ENCODE measurements around the gene EIF2AK2.
A peak's percentile ranks its signal among the peaks of the same experiment; 100 is the strongest.
"Not testable (repeated sequence)": the region's sequence is repeated elsewhere in the genome, so short reads cannot be mapped to it uniquely, and the experiment has no call there.

EIF2AK2 gene
- 63.4 reads per million, percentile 73 among the genes with 10 or more reads in this experiment for total RNA-seq

DNA sequence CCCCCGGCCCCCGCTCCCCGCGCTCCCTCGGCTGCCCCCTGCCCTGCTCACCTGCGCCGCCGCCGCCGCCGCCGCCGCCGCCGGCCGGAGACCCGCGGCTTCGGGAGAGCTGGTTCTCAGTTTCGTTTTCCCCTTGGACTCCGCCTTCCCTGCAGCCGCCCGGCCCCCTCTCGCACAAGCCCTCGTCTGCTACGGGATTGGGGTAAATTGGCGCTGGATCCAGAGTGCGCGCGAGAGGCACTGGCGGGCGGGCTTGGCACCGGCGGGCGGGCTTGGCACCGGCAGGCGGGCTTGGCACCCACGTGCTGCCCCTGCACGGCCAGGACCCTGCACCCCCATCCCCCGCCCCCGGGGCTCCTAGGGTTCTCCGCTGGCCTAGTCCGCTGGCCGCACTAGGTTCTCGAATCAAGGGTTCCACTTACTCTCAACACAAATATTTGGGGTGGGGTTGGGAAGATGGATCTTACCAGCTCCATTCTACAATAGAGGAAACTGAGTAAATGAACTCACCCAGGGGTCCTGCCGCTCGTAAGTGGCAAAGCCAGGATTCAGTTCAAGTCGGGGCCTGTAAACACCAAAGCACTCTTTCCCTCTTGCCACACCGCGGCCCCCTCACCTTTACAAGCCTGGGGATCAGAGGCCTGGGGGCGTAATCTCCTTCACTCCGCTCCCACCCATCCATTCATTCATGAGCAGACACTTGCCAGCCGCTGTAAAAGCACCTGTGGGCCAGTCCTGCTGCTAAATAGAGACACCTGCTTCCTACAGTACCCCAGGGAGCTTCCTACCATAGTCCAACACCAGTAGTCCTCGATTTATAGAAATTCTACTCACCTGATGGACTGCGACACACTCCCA, at the start of gene EIF2AK2:
TSS of gene EIF2AK2 (minus strand) at position 124 of the 858 bp plus-strand sequence. CDS start 9,174 bp downstream, outside the sequence.
- peak; percentile 77 for DNase-seq

DNA sequence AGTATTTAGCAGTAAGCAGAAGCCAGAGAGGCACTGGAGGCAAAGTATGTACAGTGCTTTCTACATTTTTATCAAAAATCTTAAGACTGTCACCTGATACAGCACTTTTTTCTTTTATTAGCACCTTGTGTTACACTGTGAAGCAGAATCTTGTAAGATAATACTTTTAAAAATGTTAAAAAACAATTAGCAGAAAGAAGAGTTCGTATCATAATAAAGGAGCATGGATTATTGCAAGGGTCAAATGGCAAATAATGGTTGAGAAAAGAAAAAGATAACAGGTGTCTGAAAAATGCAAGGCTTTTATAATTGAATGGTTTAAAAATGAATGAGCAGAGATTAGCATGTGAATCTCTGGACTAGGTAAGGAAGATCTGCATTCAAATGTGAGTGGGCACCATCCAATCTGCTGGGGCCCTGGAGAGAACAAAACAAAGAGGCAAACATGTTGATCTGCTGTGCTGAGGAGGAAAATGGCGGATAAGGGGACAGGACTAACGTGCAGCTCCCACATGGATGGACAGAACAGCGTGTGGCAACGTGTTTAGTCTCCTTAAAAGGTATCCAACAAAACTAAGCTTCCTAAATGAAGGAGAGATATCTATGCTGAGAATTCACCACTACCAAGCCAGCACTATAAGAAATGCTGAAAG, 49.0 kb upstream of the EIF2AK2 start:
- DNase-seq: no peak

DNA sequence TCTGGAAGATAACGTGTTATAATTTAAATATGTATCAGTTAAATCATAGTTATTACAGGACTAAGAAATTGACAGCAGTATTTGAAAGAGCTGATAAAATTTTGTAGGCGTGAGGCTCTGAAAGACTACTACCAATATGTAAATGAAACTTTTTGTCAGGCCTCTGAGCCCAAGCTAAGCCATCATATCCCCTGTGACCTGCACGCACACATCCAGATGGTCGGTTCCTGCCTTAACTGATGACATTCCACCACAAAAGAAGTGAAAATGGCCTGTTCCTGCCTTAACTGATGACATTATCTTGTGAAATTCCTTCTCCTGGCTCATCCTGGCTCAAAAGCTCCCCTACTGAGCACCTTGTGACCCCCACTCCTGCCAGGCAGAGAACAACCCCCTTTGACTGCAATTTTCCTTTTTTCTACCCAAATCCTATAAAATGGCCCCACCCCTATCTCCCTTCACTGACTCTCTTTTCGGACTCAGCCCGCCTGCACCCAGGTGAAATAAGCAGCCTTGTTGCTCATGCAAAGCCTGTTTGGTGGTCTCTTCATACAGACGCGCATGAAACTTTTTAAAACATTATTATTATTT, 48.4 kb upstream of the EIF2AK2 start:
- not testable (repeated sequence) for DNase-seq

DNA sequence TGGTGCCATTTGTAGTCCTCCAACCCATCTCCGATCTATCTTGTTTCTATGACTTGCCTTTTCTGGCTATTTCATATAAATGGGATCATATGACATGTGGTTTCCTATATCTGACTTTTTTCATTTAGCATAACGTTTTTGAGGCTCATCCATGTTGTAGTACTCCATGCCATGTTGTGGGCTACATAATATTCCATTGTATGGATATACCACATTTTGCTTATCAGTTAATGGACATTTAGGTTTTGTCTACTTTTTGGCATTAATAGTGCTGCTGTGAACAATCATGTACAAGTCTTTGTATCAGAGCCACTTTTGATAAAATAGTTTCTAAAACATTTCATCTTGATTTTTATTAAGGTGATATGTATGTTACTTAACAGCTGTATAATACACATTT, 46.9 kb upstream of the EIF2AK2 start:
- DNase-seq: no peak

DNA sequence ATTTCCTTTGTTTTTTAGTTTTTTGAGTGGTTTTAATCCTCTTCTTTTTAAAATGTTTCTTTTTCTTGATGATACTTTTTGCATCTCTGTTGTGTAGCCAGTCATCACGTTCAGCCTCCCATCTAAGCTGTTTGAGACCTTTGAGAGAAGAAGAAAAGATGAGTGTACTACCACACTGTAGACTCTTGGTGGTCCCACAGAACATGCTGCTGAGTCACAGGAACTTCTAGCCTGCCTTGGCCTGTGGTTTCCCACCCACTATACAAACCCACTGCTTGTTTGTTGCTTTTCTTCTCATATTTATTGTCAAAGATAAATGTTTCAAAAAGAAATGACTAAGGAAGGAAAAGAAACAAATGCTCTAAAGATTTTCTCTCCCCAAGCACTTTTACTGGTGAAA, 45.0 kb upstream of the EIF2AK2 start:
- no peak for DNase-seq

DNA sequence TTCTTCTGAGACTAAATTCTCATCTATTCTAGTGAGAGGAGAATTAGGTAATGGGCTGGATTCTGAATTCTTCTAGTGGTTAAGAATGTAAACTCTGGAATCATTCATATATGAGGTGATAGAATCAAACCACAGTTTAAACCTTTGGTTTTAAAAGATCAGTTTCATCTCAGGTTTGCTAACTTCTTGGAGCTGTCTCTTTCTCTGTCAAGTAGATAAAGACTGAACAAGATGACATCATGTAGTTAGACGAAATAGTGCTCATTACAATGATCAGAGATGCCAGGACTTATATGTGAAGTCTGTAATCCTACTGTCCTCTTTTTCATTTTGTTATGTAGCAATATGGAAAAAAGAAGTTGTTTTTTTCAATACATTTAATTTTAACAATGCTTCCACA, 44.4 kb upstream of the EIF2AK2 start:
- no peak for DNase-seq

DNA sequence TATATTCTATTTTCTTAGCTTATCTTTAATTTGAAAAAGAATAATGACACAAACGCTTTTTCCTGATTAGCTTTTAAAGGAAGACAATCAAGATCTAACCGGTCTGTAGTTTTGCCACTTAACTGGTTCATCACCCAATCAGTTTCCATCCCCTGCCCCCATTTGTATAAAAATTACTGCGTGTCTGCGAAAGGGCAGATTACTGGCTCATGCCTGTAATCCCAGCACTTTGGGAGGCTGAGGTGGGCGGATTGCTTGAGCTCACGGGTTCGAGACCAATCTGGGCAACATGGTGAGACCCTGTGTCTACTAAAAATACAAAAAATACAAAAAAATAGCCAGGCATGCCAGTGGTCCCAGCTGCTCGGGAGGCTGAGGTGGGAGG, 41.9 kb upstream of the EIF2AK2 start:
- no peak for DNase-seq

DNA sequence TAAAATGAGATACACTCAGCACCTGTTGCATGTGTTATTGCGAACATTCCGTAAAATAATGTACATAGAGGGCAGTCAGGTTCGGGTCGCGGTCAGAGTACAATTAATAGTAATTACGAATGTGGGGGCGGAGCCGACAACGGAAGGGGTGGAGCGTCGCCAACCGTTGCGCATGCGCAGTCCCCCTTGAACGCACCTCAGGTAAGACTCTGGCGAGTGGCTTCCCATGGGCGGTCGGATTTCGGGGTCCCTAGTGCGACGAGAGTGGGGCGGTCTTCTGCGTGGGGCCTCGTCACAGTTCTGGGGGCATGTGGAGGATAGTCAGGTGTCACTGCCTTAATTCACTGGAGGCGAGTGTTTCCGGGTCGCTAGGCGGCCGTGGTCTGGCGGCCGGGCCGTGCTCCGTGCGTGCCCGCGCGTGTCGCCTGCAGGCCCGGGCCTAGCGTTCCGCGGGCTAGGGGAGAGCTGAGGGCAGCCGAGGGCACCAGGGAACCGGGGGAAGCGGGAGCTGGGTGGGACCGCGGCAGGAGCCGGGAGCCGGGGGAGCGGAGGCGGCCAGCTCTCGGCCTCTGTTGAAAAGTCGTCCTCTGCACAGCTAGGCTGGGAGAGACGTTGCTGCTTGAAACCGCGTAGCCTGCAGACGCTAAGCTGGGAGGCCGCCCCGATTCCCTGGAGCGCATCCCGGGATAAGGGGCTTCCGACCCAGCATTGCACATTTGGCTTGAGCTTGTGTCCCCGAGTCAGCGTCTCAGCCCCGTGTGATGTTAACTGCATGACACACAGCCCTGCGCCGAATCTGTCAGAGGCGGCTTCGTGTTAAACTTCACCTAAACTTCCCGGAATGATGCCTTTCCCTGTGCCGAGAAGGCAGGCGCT, 39.8 kb upstream of the EIF2AK2 start, which contains the start of gene CEBPZOS:
TSS of gene CEBPZOS (plus strand) at position 177 of the 876 bp plus-strand sequence. CDS start 3,209 bp downstream, outside the sequence.
- DNase-seq: peak; percentile 88

DNA sequence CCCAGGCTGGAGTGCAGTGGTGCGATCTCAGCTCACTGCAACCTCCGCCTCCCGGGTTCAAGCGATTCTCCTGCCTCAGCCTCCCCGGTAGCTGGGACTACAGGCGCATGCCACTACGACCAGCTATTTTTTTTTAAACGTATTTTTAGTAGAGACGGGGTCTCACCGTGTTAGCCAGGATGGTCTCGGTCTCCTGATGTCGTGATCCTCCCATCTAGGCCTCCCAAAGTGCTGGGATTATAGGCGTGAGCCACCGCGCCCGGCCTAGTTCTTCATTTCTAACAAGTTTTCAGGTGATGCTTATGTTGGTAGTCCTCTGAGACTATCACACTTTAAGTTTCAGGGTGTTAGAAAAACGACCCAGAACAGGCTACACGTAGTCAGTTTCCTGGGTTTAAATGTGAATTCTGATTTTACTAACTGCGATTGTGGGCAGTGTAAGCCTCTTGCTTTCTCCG, 39.1 kb upstream of the EIF2AK2 start:
- DNase-seq: not testable (repeated sequence)

DNA sequence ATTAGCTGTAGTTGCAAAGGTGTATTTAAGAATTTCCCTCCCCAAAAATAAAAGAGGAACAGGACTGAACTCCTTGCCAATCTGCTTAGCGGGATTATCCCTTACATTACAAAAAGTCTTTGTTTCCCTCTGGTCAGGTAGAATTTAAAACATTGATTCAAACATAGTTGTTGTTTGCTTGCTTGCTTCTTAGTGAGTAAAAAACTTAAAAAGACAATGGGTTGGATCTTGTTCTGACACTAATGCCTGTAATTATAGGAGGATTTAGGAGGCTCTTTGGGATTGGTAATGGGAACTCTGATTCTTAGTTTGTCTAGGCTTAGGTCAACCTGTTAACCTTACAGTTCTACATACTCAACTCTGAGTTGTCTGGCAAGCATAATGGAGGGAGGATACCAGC, 35.8 kb upstream of the EIF2AK2 start:
- DNase-seq: no peak

DNA sequence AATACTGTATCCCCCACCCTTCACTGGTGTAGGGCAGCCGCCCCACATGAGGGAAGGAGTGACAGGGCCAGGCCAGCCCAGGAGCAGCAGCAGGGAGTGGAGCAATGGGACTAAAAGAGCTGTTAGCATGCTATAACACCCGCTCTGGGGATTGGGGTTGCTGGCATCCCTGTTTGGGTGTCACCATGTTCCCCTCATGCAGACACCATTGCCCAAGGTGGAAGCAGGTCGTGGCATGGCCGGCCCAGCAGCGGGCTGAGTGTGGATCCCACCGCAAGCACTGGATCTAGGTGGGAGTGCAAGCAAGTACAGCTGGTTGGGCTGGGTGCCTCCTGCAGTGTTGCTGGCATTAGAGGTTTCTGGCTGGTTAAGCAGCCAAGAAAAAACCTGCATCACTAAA, 35.0 kb upstream of the EIF2AK2 start:
- DNase-seq: no peak

DNA sequence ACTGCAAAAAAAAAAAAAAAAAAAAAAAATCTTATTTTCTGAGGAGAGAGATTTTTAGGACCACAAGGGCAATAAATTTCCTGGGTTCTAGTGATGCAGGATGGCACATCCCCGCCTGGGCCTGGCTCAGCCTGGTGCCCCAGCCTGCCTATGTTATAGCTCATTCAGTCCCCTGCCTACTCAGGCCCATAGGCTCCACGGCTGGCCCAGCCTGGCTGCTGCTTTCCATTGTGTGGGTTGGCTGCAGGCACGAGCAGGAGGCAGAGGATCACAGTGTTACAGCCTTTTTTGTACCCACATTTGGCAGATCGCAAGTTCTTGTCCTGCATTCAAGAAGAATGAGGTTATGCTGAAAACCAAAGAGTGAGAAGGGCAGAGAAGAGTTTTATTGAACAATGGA, 34.5 kb upstream of the EIF2AK2 start:
- no peak for DNase-seq

DNA sequence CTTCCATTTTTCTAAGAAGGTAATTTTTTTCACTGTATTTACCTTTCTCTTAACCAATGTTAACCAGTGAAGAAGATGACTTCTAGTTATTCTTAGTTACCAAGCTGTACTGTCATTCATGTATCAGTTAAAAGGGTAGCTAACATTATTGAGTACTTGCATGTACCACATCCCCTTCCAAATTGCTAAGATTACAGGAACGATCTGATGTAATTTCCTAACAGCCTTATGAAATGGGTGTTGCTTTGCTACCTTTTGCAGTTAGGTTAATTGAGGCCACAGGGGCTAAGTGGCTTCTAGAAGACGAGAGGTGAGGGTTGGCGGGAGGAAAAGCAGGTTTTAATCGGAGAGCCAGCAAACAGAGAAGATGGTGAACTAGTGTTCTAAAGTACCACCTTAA, 33.5 kb upstream of the EIF2AK2 start:
- DNase-seq: no peak

DNA sequence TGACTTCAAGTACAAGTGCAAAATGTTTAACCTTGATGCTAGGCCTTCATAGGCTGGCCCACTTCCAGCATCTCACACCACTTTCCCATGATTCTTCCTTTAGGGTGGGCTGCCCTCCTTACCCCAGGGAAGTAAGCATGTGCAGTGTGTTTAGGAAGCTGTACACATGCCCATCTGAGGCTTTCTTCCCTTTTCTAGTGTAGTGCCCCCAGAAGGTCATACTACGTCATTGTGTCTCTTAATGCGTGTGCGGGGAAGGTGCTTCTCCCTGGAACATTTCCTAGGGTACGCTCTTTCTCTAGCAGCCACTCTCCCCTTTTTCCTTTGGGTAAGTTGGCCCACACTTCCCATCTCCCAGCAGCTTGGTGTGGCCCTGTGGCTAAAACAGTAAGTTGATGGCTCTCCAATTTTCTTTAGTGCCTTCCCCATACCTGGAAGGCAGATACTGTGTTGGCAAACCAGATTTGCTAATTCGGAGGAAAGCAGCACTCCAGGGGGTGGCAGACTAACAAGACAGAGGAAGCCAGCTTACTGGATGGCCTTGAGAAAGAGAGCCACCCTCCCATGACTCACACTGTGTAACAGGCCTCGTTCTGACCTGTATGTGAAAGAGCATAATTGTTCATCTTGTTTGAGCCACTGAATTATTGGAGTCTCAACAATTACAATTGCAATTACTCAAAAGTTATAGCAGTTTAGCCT, 32.8 kb upstream of the EIF2AK2 start:
- no peak for DNase-seq

DNA sequence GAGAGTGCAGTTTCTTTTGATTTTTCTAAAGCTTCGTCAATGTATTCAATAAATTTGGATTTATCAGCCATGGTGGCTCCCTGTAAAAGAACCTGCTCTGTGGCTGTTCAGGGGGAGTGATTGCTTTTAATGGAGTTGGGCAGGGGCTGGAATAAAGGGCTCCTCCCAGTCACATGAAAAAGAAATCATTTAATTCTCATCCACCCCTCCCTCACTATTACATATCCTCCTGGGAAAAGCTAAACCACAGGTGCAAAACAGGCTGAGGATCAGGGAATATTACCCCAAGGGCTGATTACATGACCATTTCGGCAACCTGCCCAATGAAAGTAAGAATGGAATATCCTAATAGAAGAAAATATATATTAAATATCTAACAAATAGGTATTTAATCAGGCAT, 31.8 kb upstream of the EIF2AK2 start, which contains the start of gene SULT6B1:
TSS of gene SULT6B1 (minus strand) at position 101 of the 400 bp plus-strand sequence. CDS start at position 71, 30 bp downstream.
- no peak for DNase-seq

DNA sequence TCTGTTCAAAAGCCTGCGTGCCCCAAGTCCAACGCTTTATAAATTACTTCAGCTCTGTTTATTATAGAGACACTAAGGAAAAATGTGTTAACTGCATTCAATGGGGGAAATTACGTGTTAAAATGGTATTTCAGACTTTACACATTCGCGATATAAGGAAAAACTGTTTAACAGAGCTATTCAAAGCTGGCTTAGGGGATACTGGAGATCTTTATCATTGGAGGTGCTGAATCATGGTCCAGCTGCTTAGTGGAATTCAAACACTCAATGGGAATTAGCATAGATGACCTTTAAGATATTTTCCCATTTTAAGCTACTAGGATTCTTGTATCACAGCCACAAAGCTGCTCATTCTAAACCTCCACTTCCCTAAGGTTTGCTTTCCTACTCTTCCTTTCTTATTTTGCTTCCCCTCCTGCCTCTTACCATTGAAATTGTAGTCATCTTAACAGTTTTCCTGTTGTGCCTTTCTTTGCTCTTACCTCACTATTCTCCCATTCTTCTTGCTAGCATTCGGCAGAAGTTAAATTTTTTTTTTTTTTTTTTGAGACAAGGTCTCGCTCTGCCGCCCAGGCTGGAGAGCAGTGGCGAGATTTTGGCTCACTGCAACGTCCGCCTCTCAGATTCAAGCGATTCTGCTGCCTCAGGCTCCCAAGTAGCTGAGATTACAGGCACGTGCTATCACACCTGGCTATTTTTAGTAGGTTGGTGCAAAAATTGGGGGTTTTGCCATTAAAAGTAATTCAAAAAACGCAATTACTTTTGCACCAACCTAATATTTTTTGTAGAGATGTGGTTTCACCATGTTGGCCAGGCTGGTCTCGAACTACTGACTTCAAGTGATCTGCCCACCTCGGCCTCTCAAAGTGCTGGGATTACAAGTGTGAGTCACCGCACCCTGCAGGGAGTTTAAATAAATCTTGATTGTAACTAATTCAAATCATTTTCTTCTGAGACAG, 25.2 kb upstream of the EIF2AK2 start:
- DNase-seq: no peak

DNA sequence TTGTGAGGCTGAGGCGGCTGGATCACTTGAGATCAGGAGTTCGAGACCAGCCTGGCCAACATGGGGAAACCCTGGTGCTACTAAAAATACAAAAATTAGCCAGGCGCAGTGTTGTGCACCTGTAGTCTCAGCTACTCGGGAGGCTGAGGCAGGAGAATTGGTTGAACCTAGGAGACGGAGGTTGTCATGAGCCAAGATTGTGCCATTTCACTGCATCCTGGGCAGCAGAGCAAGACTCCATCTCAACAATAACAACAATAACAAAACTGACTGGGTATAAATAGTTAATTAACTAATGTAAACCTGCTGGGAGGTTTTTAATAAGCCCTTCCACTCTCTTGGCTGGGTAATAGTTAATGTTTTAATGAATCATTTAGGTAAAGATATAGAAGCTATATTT, 23.9 kb upstream of the EIF2AK2 start:
- DNase-seq: no peak

DNA sequence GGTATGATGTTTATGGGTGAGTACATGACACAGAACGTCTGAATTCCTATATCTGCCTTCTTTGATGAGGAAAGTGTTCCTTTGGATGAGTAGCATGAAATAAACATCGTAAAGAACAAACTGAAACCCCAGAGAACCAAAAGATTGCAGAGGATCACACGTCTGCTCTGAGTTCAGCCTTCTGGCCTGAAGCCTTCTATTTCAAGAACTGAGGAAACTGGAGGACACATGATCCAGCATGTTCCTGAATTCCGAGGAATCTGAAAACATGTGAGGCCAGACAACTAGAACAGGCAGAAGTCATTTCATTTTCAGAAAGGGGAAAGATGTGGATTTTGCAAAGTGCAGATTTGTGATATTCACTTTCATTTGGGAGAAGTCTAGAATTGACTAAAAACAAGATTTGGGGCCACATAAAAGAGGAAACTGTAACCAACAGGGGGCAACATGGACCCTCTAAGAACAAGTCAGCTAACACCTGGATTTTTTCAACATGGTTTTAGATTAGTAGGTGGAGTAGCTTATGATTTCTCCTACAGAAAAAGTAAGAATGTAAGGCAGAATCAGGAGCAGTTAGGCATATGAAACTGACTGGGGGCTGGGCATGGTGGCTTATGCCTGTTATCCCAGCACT, 23.3 kb upstream of the EIF2AK2 start:
- no peak for DNase-seq

DNA sequence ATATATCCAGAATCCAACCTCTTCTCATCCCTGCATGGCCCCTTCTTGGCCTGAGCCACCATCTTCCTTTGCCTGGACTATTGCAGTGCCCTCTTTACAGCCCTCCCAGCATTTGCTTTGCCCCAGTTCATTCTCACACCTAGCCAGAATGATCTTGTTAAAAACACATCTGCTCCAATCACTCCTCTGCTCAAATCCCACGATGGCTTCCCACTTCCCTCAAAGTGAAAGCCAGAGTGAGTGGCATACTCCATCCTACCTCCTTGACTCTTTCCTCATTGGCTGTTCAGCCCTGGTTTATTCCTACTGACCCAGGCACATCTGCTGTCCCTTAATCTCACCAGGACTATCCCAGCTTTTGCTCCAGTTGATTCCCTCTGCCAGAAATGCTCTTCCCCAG, 17.0 kb upstream of the EIF2AK2 start:
- DNase-seq: no peak

DNA sequence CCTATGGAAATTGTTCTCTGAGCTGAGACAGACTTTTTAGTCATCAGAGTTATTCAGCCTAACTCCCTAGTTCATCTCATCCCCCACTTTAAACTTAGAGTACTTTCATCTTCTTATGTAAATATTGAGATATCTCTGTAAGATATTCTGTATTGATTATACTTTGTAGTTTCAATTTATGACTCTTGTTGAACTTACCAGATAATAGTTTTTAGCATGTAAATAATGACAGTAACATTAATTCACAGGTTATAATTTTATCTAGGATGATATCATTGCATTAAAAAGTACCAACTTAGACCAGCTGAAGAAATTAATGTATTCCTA, 14.8 kb upstream of the EIF2AK2 start:
- no peak for DNase-seq

All from effector CD4-positive, alpha-beta T cell (primary cell).